Hepatic stellate cell (primary cell): ENCODE data around the gene KLHL29.
"Not testable (repeated sequence)": the region's sequence is repeated elsewhere in the genome, so short reads cannot be mapped to it uniquely, and the experiment has no call there.

ENCODE experiments used
- DNase-seq: peaks from one replicate; pipeline ENCODE4 v3.0.0; 2011; ENCODE audit warnings: low spot score

The KLHL29 gene

DNA sequence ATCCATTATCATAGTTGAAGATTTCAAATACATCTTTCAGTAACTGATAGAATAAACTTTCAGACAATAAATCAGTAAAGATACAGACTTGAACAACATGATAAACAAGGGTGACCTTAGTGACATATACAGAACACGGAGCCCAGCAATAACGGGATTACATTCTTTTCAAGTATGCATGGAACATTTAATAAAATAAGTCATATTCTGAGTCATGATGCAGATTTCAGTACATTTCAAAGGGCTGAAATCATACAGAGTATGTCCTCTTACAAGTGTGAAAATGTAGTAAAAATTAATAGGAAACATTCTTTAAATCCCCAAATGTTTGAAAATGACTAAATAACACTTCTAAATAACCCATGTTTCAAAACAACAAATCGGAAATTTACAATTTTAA, 17.2 kb upstream of the KLHL29 start:
- no peak for DNase-seq

DNA sequence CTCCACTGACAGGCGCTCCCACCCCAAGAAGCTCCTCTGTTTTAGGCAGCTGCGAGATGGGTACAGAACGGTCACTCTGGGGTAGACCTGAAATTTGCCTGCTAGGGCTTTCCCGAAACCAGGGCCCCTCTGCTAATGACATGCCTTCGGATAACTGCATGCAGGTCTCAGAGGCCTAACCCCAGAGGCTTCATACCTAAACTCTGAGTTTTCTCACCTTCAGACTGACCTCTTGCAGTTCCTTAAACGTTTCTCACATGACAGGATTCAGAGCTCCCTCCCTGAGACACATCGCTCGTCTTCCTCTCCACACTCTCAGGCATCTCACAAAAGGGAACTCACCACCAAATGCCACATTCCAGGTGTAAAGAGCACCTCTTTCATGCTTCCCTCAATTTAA, 11.3 kb upstream of the KLHL29 start:
- no peak for DNase-seq

GRCh38 chr2:23375448-23375847, 9.5 kb upstream of the KLHL29 start:
- DNase-seq, result no peak

DNA sequence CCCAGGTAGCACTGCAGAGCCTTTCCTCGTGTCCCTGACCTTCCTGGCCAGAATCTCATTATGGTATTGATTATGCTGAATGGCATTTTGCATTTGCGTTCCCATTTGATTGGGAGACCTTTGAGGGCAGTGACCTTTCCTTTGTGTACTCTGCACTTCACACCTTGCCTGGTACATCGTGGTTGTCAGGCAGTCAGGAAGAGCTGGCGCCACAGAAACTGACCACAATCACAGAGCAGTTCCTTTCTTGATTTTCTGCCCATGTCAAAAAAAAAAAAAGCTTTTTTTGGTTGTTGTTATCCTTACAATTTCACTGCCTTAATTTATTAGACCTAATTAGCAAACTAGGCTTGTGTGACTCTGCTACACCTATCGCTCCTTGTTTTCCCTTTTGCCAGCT, 8.9 kb upstream of the KLHL29 start:
- no peak for DNase-seq

DNA sequence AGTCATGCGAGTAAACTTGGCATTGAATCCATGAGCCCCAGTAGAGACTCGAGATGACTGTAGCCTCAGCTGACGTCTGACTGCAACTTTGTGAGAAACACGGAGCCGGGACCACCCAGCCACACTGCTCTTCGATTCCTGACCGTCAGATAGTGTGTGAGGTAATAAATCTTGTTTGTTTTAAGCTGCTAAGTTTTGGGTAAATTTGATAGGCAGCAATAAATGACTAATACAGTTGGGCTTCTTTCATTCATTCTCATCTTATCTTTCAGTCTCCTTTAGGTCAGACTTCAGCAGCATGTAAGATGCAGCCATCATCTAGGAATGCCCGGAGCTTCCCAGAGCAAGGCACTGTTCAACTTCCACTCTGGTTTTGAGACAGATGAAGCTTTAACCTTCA, 8.0 kb upstream of the KLHL29 start:
- peak; percentile 40 for DNase-seq

GRCh38 chr2:23377771-23378170, 7.2 kb upstream of the KLHL29 start:
- DNase-seq, result no peak

- DNase-seq, result no peak
Measured at GRCh38 chr2:23378496-23378895, 6.5 kb upstream of the KLHL29 start.

- DNase-seq, result no peak
Measured at GRCh38 chr2:23379220-23379695, 5.7 kb upstream of the KLHL29 start.

DNA sequence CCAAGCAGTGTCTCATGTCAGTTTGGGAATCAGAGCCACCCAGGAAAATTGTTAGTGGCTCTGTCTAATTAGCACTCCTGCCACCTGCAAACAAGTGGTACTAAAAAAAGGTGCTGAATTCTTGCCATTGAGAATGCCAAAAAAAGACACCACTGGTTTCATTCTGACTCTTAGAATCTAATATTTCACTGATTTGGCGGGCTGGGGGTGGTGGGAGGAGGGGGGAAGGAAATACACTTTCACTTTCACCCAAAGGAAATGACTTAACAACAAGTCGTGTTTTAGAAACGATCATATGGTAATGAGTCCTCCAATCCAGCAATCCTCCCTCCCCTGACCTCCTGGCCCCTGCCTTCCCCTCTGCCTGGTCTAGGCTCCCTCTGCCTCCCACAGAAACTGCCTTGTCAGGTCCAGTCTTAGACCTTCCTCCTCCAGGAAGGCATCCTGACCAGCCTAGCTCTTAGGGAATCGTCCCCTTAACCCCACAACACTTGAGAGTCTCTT, 4.4 kb upstream of the KLHL29 start:
- DNase-seq, result no peak

DNA sequence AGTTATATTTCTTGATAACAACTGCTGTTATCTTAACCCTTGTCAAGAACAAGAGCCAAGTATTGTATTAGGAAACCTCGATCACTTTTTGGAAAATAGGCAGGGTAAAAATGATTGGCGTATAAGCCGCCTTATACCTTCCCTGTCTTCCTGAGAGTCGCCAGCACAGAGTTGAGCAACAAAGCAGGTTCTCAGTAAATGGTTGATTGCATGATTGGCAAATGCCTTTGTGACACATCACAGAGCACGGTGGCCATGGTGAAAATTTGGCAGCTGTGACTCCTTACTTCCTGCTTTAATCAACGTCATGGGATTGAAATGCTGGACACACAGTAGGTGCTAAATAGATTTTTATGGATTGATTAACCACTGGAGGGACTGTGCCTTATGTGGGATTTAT, 3.9 kb upstream of the KLHL29 start:
- peak; percentile 48 for DNase-seq

- no peak for DNase-seq
Measured at GRCh38 chr2:23381485-23381884, 3.5 kb upstream of the KLHL29 start.

DNA sequence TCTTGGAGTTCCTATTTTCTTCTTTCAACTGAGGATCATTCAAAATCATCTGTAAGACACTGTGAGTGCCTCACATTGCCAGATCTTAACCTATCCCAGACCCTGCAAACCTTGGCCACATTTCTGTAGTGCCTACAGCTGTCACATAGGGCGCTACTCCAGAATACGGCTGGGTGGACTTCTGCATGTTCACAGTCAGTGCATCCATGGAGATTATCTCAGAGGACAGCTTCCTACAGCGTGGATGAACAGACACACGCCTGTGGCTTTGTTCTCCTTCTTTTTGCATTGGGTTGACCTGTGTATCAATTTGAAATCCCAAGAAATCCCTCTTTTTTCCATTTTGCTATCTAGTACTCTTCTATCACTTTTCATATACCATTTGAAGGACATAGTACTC, 1.9 kb upstream of the KLHL29 start:
- DNase-seq, result no peak

DNA sequence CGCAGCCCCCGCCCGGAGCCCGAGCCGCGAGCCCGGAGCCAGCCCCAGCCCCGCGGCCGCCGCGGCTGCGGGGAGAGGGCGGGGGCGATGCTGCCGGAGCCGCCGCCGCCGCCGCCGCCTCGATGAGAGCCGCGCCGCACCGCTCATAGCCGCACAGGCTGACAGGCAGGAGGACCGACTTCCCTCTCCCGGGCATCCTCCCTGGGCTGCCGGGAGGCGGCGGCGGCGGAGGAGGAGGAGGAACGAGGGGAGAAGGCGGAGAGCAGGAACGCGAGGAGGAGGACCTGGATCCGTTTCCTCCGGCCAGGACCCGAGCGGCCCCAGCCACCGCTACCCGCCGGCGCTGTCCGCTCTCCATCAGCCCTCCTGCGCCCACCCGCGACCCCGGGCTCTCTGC, 370 bp downstream of the KLHL29 start:
- DNase-seq, result peak; percentile 84

DNA sequence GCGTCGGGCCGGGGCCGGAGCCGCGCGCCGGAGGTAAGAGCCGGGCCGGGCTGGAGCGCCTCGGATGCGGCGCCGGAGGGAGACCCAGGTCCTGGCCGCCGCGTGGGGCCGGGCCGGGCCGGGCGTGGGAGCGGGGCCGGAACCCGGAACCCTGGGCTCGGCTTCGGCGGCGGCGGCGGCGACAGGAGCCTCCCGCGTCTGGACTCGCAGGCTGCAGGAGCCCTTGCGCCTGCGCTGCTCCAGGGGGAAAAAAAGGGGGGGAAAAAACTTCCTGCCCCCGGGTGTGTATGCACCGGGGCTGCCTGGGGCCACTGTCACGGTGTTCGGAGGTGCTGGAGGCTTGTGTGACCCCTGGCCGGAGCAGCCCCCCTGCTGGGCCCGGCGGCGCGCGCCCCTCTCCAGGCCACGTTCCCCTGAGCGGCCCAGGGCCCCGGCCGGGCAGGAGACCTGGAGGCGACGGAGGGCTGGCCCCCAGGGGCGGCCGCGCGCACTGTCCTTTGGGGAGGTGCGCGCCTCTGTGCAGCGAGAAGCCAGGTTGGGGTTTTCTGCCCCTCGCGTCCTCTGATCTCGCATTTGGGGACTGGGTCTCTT, 864 bp downstream of the KLHL29 start:
- DNase-seq, result peak; percentile 78

GRCh38 chr2:23386339-23387220, 1.6 kb downstream of the KLHL29 start:
- DNase-seq, result peak; percentile 69

DNA sequence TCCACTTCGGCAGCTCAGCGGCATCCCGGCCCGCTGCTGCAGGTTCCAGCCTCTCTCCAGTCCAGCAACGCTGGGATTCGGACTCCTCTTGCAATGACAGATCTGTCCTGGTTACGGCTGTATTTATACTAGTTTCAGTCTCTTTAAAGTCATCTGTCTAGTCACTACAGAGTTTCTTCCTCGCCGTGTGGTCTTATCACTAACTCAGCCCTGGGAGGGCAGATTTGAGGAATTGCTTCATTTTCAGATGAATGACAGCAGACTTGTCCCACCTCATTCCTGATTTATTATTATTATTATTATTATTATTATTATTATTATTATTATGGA, 2.2 kb downstream of the KLHL29 start:
- no peak for DNase-seq

DNA sequence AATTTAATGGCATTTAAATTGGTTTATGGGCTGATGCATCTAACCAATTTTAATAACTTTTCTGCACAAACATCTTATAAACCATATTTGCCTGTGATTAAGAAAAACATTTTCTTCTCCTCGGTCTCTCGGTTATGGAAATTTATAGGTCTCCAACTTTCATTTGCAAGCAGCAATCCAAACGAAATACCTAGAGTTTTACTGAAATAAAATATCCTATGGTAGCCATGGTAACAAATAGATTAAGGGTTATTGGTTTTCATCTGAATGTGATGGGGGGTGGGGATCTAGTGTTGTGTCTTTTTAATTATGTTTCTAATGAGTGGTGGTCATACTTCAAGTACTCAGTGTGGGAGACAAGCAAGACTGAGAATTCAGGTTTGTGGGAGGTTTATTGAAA, 2.9 kb downstream of the KLHL29 start:
- DNase-seq, result no peak

GRCh38 chr2:23388294-23388693, 3.3 kb downstream of the KLHL29 start:
- DNase-seq, result no peak

GRCh38 chr2:23388756-23389514, 4.0 kb downstream of the KLHL29 start:
- no peak for DNase-seq

DNA sequence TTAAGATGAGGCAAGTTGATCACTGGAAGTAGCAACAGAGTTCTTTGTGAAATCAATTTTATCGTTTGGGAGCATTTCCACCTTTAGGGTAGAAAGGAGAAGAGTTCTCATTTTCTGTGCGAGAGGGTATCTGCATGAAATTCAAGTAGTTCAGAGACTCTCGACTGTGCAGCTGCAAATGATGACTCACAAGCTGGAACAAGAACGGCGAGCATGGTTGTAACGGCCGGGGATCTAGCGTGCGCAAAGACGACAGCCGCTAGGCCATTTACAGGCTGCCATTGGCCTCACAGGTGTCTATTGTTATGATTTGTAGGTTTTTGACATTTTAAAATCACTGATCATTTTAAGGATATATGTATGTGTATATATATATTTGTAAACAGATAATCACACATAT, 5.2 kb downstream of the KLHL29 start:
- DNase-seq, result no peak

- DNase-seq, result not testable (repeated sequence)
Measured at GRCh38 chr2:23391237-23391736, 6.3 kb downstream of the KLHL29 start.

GRCh38 chr2:23393722-23394121, 8.7 kb downstream of the KLHL29 start:
- no peak for DNase-seq

DNA sequence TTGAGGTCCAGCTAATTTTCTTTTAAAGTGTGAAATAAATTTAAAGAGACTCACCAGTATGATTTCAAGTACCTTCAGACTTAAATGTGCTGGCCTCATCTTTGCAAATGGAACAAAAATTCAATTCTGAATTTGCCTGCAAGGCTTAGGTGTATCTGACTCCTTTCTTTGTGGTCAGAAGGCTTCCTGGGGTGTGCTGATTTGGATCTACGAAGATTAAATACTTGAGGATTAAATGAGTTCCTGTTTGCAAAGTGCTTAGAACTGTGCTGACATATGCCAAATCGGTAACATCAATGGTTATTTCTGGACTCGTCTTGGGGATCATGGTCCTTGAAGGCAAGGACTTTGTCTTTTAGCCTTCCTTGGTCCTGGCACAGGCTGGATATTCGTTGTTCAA, 9.7 kb downstream of the KLHL29 start:
- DNase-seq, result no peak
